Heart right ventricle (tissue), 16 donors: ENCODE results near the gene MAGEA9B. TPM values are rescaled to one million over a fixed set of nuclear protein-coding genes. Genes with fewer than 3 reads are reported as not detected.
A peak's percentile ranks its signal among the peaks of the same experiment; 100 is the strongest.
"Not testable (repeated sequence)": the region's sequence is repeated elsewhere in the genome, so short reads cannot be mapped to it uniquely, and the experiment has no call there.

Experiments used
- ATAC-seq, 8 donors: fragments of 200-7000 bp; cut with Tn5 transposase; one replicate each; pipeline ENCODE4 v1.9.1; 2020; ENCODE audit warnings: mild to moderate bottlenecking in 8 of 8, moderate library complexity in 8 of 8, moderate number of reproducible peaks in 1 of 8
- DNase-seq, 2 donors: peaks; one replicate each; pipeline ENCODE4 v3.0.0-alpha.2; 2020
- H3K27ac ChIP-seq, 10 donors: fragments of 200-600 bp; sonication (generic) in 2 of 10; one replicate each; pipeline versions ENCODE4 v1.5.0 to v1.8.0; 2020 to 2022; ENCODE audit warnings: mild to moderate bottlenecking in 3 of 10
- H3K27me3 ChIP-seq, 7 donors: fragments of 200-600 bp; one replicate each; pipeline ENCODE4 v1.8.0; 2021 to 2022; ENCODE audit warnings: mild to moderate bottlenecking in 2 of 7
- H3K36me3 ChIP-seq, 9 donors: fragments of 200-600 bp; sonication (generic) in 1 of 9; one replicate each; pipeline versions ENCODE4 v1.5.0 to v1.8.0; 2020 to 2022; ENCODE audit warnings: mild to moderate bottlenecking in 2 of 9
- H3K4me1 ChIP-seq, 9 donors: fragments of 200-600 bp; sonication (generic) in 1 of 9; one replicate each; pipeline versions ENCODE4 v1.5.0 to v1.8.0; 2020 to 2022; ENCODE audit warnings: mild to moderate bottlenecking in 4 of 9
- H3K4me3 ChIP-seq, 10 donors: fragments of 200-600 bp; sonication (generic) in 2 of 10; one replicate each; pipeline versions ENCODE4 v1.5.0 to v1.8.0; 2020 to 2022; ENCODE audit warnings: mild to moderate bottlenecking in 7 of 10, moderate library complexity in 2 of 10
- H3K9me3 ChIP-seq, 11 donors: fragments of 200-600 bp in 10 of 11; sonication (generic) in 2 of 11; one replicate each; pipeline versions ENCODE4 v1.5.0 to v1.8.0; 2013 to 2022; ENCODE audit warnings: mild to moderate bottlenecking in 2 of 11, control low read depth in 1 of 11, moderate library complexity in 1 of 11
- WGBS, 2 donors: extraction: QIAGEN DNeasy Blood & Tissue Kit; methylation state at CpG; one replicate each; pipeline ENCODE4 v1.1.7; 2013; ENCODE audit warnings: inconsistent platforms in 1 of 2; 5-methylcytosine and 5-hydroxymethylcytosine counted together
- intact Hi-C, 10 donors: fragments of 100-400 bp; cut with DNase I; formaldehyde crosslinking; loops; one replicate each; pipeline versions ENCODE4 v1.11.1 to v1.14.2; 2022
- polyA plus RNA-seq, 2 donors: library from polyadenylated mRNA; stranded (reverse); fragments of 200-250 nt; gene quantifications; one replicate each; pipeline ENCODE4 v1.2.3, GENCODE V29; 2013
- total RNA-seq, 10 donors: library from RNA; stranded (reverse); fragmentation: NEBNext Ultra II Directional in 3 of 10; extraction: Animal tissue kit (Norgen Biotek cat#: 25700) in 3 of 10; gene quantifications; one replicate each; pipeline versions ENCODE4 v1.2.1 to v1.2.4, GENCODE V29; 2021 to 2023
- TF ChIP-seq, protein P1 (sequence below), 9 donors: fragments of 200-600 bp; sonication (generic) in 2 of 9; IDR thresholded peaks; one replicate each; pipeline versions ENCODE4 v1.5.0 to v1.8.0; 2021 to 2022; ENCODE audit warnings: antibody characterized with exemption in 9 of 9, mild to moderate bottlenecking in 5 of 9, moderate library complexity in 1 of 9
- donor health status: Arrhythmogenic right ventricular cardiomyopathy.
- donor health status: ischemic (EF 13 %, LVEDD 7.1; RV severe dilation, severe dysfunction).
- donor health status: healthy with polysubstance abuse.
- donor health status: DM: no; HTN: yes; CAD: no.
- donor health status: DM: no; HTN: no; CAD: no.
- donor health status: ischemic (EF 25% LVEDD 6.9; RV normal size, moderate dysfunction).
- donor health status: ischemic (EF 25% LVEDD 5.7; RV mildly dilated, moderate dysfunction).
- donor health status: healthy.
- donor health status: DM: yes; HTN: yes; CAD: no.
- donor health status: Ischemic cardiomyopathy.
- donor health status: ischemic (EF 35%, LVEDD 5.7; RV mildly dilated, moderate dysfunction).
- donor health status: nonischemic (EF 11% LVEDD 7.7; RV severe dilation, severe dysfunction).
- donor health status: DM: yes; HTN: yes; CAD: no.
- donor health status: PGD.
- donor health status: ischemic (EF 29% LVEDD 5.4; RV normal size, mild dysfunction).
- donor health status: nonischemic (EF 23%, LVEDD 6.1; RV moderate dilation, normal function).

Gene MAGEA9B
- total and polyA plus RNA-seq, 12 donors = not detected

DNA sequence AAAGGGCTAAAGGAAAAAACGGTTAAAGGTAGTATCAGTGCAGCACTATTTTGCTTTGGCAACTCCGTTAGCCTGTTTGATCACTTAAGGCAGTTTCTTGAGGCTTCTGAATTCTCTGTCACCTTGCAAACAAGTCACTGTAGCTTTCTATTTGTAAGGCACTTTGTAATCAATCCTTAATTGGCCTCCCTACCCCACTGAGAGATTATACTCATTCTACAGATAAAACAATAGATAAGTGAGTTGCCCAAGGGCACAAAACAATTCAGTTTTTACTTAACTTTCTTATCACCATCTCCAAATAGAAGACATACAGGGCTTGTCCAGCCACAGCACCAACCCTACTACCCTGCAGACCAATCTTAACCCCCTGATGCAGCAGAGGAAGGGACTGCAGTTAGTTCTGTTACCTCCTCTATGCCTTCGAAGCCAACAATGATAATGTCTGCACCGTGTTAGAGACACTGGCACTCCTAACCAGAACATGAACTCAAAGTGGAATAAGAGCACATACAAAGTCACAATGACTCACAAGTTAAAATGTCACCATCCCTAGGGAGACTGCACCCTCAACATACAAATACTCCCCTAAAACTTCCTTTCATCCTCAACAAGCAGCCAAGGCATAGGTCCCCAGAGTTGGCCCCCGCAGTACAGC is 42.6 kb upstream of the MAGEA9B start:
- peak in 6 of 8 donors; percentile 23 to 64 (median 34) for ATAC-seq
- TF ChIP-seq, protein P1, sequence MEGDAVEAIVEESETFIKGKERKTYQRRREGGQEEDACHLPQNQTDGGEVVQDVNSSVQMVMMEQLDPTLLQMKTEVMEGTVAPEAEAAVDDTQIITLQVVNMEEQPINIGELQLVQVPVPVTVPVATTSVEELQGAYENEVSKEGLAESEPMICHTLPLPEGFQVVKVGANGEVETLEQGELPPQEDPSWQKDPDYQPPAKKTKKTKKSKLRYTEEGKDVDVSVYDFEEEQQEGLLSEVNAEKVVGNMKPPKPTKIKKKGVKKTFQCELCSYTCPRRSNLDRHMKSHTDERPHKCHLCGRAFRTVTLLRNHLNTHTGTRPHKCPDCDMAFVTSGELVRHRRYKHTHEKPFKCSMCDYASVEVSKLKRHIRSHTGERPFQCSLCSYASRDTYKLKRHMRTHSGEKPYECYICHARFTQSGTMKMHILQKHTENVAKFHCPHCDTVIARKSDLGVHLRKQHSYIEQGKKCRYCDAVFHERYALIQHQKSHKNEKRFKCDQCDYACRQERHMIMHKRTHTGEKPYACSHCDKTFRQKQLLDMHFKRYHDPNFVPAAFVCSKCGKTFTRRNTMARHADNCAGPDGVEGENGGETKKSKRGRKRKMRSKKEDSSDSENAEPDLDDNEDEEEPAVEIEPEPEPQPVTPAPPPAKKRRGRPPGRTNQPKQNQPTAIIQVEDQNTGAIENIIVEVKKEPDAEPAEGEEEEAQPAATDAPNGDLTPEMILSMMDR (IDR thresholded peaks at IDR 0.05) = no peak
- Histone ChIP-seq H3K9me3 (no peaks in the 10 kb centered on the region), H3K27ac (peak overlapping the region in 7 of 10 donors; percentile 64 to 87 (median 81)), H3K36me3 (no peaks in the 10 kb centered on the region), H3K4me3 (peak overlapping the region in 8 of 10 donors; percentile 64 to 85 (median 77)), H3K27me3 (peaks cover 0 to 18% (median 0%) of the 10 kb centered on the region in 7 donors), H3K4me1 (peaks cover 0 to 47% (median 14%) of the 10 kb centered on the region in 9 donors)
- WGBS, 2 donors = 53% methylated on average over 5 of the region's 5 CpGs
- intact Hi-C loops = loop anchor here in 1 of 10 donors (10.0 kb wide), 1 partner anchor 65 kb away; no protein-coding TSS in a partner anchor
- no peak for DNase-seq

DNA sequence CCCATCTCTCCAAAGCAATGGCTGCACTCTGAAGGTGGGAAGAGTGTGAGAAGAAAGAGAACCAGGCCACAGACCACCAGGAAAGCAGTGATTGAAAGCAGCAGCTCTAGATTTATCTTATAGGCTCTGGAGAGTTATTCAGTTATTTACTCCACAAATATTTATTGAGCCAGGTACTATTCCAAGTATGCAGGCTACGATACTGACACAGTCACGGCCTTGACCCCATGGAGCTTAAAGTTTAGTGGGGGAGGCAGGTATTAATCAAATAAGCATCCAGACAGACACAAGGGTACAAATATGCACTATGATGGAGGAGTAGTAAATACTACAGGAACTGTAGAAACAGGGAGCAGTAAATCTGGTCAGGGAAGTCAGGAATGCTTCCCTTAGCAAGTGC is 41.5 kb upstream of the MAGEA9B start:
- DNase-seq (no peak), ATAC-seq (no peak)
- no peaks in the 10 kb centered on the region for H3K9me3 ChIP-seq
- H3K36me3 ChIP-seq = no peaks in the 10 kb centered on the region
- TF ChIP-seq, protein P1 (IDR thresholded peaks at IDR 0.05) = no peak
- WGBS, 2 donors = 96 to 100% methylated on average over 2 of the region's 2 CpGs
- peaks cover 0 to 57% (median 14%) of the 10 kb centered on the region in 9 donors for H3K4me1 ChIP-seq
- peaks cover 0 to 11% (median 0%) of the 10 kb centered on the region in 7 donors for H3K27me3 ChIP-seq
- no peak overlapping the region for H3K4me3 ChIP-seq
- intact Hi-C loops = no loop called here
- no peak overlapping the region for H3K27ac ChIP-seq

DNA sequence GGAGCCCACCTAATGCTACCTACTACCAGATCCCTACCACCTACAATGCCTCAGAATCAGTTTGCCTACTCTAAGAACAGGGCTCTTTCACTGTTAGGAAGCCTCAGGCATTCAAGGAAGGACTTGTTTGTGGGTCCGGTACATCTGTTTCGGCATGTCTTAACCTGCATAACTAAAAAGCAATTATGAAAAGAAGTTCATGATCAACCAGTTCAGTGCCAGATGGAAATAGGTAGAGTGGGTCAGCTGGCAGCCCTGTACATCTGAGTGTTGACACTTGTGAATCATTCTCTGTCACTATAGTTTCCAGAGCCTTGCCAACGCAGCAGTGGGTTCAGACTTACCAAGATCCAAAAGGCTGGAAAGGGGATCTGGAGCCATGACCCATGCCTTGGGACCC is 41.0 kb upstream of the MAGEA9B start:
- Histone ChIP-seq H3K27ac (no peak overlapping the region), H3K4me1 (peaks cover 0 to 62% (median 14%) of the 10 kb centered on the region in 9 donors)
- 92 to 100% methylated on average over 3 of the region's 3 CpGs for WGBS, 2 donors

DNA sequence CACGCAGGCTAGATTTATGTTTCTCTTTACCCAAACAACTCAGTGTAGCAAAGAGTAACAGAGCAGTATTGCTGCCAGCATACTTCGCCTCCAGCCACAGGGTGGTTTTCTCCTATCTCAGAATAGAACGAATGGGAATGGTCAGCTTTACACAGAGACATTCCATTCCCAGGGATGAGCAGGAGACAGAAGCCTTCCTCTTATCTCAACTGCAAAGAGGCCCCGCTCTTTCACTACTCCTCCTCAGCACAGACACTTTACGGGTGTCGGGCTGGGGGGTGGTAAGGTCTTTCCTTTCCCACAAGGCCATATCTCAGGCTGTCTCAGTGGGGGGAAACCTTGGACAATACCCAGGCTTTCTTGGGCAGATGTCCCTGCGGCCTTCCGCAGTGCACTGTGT is 39.6 kb upstream of the MAGEA9B start:
- ATAC-seq, H3K27me3 ChIP-seq, DNase-seq: not testable (repeated sequence)

More for the DNA sequence above, 41.0 kb upstream of the MAGEA9B start:
- Histone ChIP-seq H3K9me3 (no peaks in the 10 kb centered on the region), H3K27me3 (peaks cover 0 to 11% (median 0%) of the 10 kb centered on the region in 7 donors), H3K36me3 (no peaks in the 10 kb centered on the region), H3K4me3 (no peak overlapping the region)
- DNase-seq = no peak
- no peak for ATAC-seq
- intact Hi-C loops = no loop called here
- TF ChIP-seq, protein P1 (IDR thresholded peaks at IDR 0.05) = no peak

DNA sequence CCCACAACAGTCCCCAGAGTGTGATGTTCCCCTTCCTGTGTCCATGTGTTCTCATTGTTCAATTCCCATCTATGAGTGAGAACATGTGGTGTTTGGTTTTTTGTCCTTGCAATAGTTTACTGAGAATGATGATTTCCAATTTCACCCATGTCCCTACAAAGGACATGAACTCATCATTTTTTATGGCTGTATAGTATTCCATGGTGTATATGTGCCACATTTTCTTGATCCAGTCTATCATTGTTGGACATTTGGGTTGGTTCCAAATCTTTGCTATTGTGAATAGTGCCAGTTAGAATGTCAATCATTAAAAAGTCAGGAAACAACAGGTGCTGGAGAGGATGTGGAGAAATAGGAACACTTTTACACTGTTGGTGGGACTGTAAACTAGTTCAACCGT is 32.4 kb upstream of the MAGEA9B start:
- H3K4me3 ChIP-seq, H3K27me3 ChIP-seq, H3K27ac ChIP-seq, H3K36me3 ChIP-seq, DNase-seq, H3K9me3 ChIP-seq, intact Hi-C loops, ATAC-seq: not testable (repeated sequence)
- peaks cover 0 to 19% (median 0%) of the 10 kb centered on the region in 9 donors for H3K4me1 ChIP-seq
- WGBS, 2 donors = no CpG with 5 or more reads among the region's 1 CpG

More for the DNA sequence above, 39.6 kb upstream of the MAGEA9B start:
- H3K36me3 ChIP-seq, H3K4me3 ChIP-seq, intact Hi-C loops, H3K9me3 ChIP-seq: not testable (repeated sequence)
- WGBS, 2 donors = 30 to 38% methylated on average over 8 of the region's 8 CpGs
- Histone ChIP-seq H3K4me1 (peaks cover 0 to 58% (median 14%) of the 10 kb centered on the region in 9 donors), H3K27ac (peak overlapping the region in 1 of 10 donors; percentile 7)
